NK-92 (cell line): ENCODE results near the gene ARL16.

Experiments
- DNase-seq: peaks from one replicate; lab custom pipeline; 2025; ENCODE audit not compliant: unreplicated experiment; lab: John Stamatoyannopoulos, UW

ARL16 gene

GRCh38 chr17:81673561-81674258 is 9.9 kb downstream of the ARL16 start:
- DNase-seq = no peak

GRCh38 chr17:81672954-81673353 is 10.6 kb downstream of the ARL16 start:
- DNase-seq = no peak

- DNase-seq = no peak
Measured at GRCh38 chr17:81672504-81672903, 11.1 kb downstream of the ARL16 start.

- DNase-seq = no peak
Measured at GRCh38 chr17:81667754-81668153, 15.8 kb downstream of the ARL16 start.

GRCh38 chr17:81666342-81667191 is 17.0 kb downstream of the ARL16 start, which contains the start of the genes CCDC137 and OXLD1:
Gene CCDC137 (plus strand): TSS chr17:81666737. CDS start chr17:81666767, 30 bp downstream.
Gene OXLD1 (minus strand): TSS chr17:81666605. CDS start chr17:81666577, 28 bp downstream.
- DNase-seq = peak; percentile 66

- no peak for DNase-seq
Measured at GRCh38 chr17:81666092-81666341, 17.6 kb downstream of the ARL16 start.

- no peak for DNase-seq
Measured at GRCh38 chr17:81665205-81666091, 18.1 kb downstream of the ARL16 start.

GRCh38 chr17:81664051-81664470 is 19.5 kb downstream of the ARL16 start:
- DNase-seq = no peak

- no peak for DNase-seq
Measured at GRCh38 chr17:81662002-81662401, 21.6 kb downstream of the ARL16 start.

- no peak for DNase-seq
Measured at GRCh38 chr17:81660441-81660840, 23.2 kb downstream of the ARL16 start.

- DNase-seq = no peak
Measured at GRCh38 chr17:81659038-81659437, 24.6 kb downstream of the ARL16 start.

GRCh38 chr17:81656835-81657234 is 26.8 kb downstream of the ARL16 start:
- DNase-seq = no peak

GRCh38 chr17:81656118-81656743 is 27.4 kb downstream of the ARL16 start, which contains the start of gene PDE6G:
Gene PDE6G (minus strand): TSS chr17:81656542. CDS start chr17:81653305, 3,237 bp downstream.
- no peak for DNase-seq

GRCh38 chr17:81655378-81656117 is 28.0 kb downstream of the ARL16 start:
- DNase-seq = no peak

- no peak for DNase-seq
Measured at GRCh38 chr17:81652906-81653771, 30.5 kb downstream of the ARL16 start.

GRCh38 chr17:81651692-81652091 is 31.9 kb downstream of the ARL16 start:
- no peak for DNase-seq

- no peak for DNase-seq
Measured at GRCh38 chr17:81650951-81651350, 32.6 kb downstream of the ARL16 start.

GRCh38 chr17:81648707-81649085 is 34.9 kb downstream of the ARL16 start:
- no peak for DNase-seq

GRCh38 chr17:81648013-81648706 is 35.4 kb downstream of the ARL16 start:
- no peak for DNase-seq
